Ovary (tissue), 3 donors: ENCODE data around the gene CACNA2D3.
"Not testable (repeated sequence)": the region's sequence is repeated elsewhere in the genome, so short reads cannot be mapped to it uniquely, and the experiment has no call there.

Experiments
- EP300 ChIP-seq: sonication (generic); formaldehyde crosslinking; IDR thresholded peaks from one replicate; pipeline ENCODE4 v1.6.1; 2017; ENCODE audit warnings: antibody characterized with exemption
- POLR2A ChIP-seq: fragments of 450-650 bp; IDR thresholded peaks from one replicate; pipeline ENCODE4 v1.6.1; 2017; ENCODE audit warnings: antibody characterized with exemption, mild to moderate bottlenecking, moderate library complexity
- TF ChIP-seq, protein P1 (sequence below), 3 donors: fragments of 450-650 bp in 2 of 3; fragments of 200-600 bp in 1 of 3; IDR thresholded peaks; one replicate each; pipeline versions ENCODE4 v1.5.1 to v1.8.0; 2016 to 2022; ENCODE audit warnings: antibody characterized with exemption in 3 of 3, mild to moderate bottlenecking in 1 of 3
- donor health status: DM: no; HTN: no; CAD: no.

DNA sequence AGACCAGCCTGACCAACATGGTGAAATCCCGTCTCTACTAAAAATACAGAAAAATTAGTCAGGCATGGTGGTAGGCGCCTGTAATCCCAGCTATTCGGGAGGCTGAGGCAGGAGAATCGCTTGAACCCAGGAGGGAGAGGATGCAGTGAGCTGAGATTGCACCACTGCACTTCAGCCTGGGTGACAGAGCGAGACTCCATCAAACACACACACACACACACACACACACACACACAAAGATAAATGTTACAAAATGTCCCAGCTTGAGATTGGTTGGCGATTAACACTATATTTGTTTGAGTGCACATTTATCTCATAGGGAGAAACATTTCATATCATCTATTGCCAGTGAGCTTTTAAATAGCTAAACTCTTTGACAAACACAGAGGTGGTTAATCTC, 508.6 kb downstream of the CACNA2D3 start:
- TF ChIP-seq, protein P1, sequence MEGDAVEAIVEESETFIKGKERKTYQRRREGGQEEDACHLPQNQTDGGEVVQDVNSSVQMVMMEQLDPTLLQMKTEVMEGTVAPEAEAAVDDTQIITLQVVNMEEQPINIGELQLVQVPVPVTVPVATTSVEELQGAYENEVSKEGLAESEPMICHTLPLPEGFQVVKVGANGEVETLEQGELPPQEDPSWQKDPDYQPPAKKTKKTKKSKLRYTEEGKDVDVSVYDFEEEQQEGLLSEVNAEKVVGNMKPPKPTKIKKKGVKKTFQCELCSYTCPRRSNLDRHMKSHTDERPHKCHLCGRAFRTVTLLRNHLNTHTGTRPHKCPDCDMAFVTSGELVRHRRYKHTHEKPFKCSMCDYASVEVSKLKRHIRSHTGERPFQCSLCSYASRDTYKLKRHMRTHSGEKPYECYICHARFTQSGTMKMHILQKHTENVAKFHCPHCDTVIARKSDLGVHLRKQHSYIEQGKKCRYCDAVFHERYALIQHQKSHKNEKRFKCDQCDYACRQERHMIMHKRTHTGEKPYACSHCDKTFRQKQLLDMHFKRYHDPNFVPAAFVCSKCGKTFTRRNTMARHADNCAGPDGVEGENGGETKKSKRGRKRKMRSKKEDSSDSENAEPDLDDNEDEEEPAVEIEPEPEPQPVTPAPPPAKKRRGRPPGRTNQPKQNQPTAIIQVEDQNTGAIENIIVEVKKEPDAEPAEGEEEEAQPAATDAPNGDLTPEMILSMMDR (IDR thresholded peaks at IDR 0.05) = not testable (repeated sequence)
- not testable (repeated sequence) for TF ChIP-seq POLR2A, EP300
